ENCODE measurements around the gene PXK.
"Not testable (repeated sequence)": the region's sequence is repeated elsewhere in the genome, so short reads cannot be mapped to it uniquely, and the experiment has no call there.

Gene PXK

DNA sequence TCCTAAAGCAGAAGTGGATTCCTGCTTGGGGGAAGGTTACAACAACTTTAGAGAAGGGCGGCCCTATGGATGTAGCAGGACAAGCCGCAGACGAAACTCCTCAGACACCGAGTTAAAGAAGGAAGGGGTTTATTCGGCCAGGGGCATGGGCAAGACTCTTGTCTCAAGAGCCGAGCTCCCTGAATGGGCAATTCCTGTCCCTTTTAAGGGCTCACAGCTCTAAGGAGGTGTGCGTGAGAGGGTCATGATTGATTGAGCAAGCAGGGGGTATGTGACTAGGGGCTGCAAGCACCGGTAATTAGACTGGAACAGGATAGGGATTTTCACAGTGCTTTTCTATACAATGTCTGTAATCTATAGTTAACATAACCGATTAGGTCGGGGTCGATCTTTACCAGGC, 101.8 kb downstream of the PXK start:
- Histone ChIP-seq H3K27ac (ENCODE audit: low read depth, low read length) (peak overlapping the region; percentile 82), H3K9ac (ENCODE audit: low read length in 5 of 5) (peak overlapping the region in 2 of 5 donors; percentile 40 to 56), H3K4me1 (ENCODE audit: control insufficient read depth in 5 of 5, insufficient read depth in 5 of 5, low read length in 5 of 5) (peaks cover 4 to 40% (median 26%) of the 10 kb centered on the region in 5 donors), H3K4me3 (ENCODE audit: low read depth in 1 of 5, low read length in 5 of 5) (peak overlapping the region in 1 of 5 donors; percentile 99), H3K27me3 (ENCODE audit: control insufficient read depth in 5 of 5, insufficient read depth in 4 of 5, low read length in 5 of 5) (no peaks in the 10 kb centered on the region), H3K36me3 (ENCODE audit: control insufficient read depth in 5 of 5, insufficient read depth in 5 of 5, low read length in 5 of 5) (peaks cover 13 to 24% (median 22%) of the 10 kb centered on the region in 5 donors), H3K9me3 (ENCODE audit: control insufficient read depth in 5 of 5, low read length in 5 of 5) (no peaks in the 10 kb centered on the region)

DNA sequence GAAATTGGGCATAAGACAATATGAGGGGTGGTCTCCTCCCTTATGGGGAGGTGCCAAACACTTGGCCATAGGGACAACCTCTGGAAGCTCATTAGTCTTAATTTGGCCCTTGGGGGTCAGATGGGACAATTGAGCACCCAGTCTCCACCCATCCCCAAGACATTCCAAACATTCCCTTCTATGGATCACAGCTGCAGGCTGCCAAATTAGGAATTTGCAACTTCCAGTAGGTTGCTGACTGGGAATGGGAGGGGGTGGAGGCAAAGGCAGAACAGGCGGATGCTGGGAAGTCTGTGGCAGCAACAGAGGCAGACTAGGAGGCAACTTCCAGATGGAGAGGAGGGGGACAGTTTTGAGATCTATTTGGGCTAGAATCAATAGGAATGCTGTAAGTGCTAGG, 102.3 kb downstream of the PXK start:
- H3K27ac ChIP-seq (ENCODE audit: low read depth, low read length), result peak overlapping the region; percentile 82
- H3K9ac ChIP-seq (ENCODE audit: low read length in 5 of 5), result peak overlapping the region in 2 of 5 donors; percentile 8 to 20
- no peaks in the 10 kb centered on the region for H3K27me3 ChIP-seq (ENCODE audit: control insufficient read depth in 5 of 5, insufficient read depth in 4 of 5, low read length in 5 of 5)
- no peaks in the 10 kb centered on the region for H3K9me3 ChIP-seq (ENCODE audit: control insufficient read depth in 5 of 5, low read length in 5 of 5)
- no peak overlapping the region for H3K4me3 ChIP-seq (ENCODE audit: low read depth in 1 of 5, low read length in 5 of 5)
- H3K36me3 ChIP-seq (ENCODE audit: control insufficient read depth in 5 of 5, insufficient read depth in 5 of 5, low read length in 5 of 5), result peaks cover 8 to 19% (median 18%) of the 10 kb centered on the region in 5 donors
- H3K4me1 ChIP-seq (ENCODE audit: control insufficient read depth in 5 of 5, insufficient read depth in 5 of 5, low read length in 5 of 5), result peaks cover 4 to 40% (median 26%) of the 10 kb centered on the region in 5 donors

DNA sequence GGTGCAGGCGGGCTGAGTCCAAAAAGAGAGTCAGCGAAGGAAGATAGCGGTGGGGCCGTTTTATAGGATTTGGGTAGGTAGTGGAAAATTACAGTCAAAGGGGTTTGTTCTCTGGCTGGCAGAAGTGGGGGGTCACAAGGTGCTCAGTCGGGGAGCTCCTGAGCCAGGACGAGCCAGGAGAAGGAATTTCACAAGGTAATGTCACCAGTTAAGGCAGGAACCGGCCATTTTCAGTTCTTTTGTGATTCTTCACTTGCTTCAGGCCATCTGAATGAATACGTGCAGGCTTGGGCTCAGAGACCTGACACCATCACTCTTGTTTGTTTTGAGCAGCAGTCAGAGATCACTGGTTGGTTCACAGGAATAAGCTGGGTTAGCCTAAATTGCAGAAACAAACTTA, 104.6 kb downstream of the PXK start:
- H3K36me3 ChIP-seq (ENCODE audit: control insufficient read depth in 5 of 5, insufficient read depth in 5 of 5, low read length in 5 of 5); H3K27ac ChIP-seq (ENCODE audit: low read depth, low read length); H3K9me3 ChIP-seq (ENCODE audit: control insufficient read depth in 5 of 5, low read length in 5 of 5); H3K9ac ChIP-seq (ENCODE audit: low read length in 5 of 5); H3K27me3 ChIP-seq (ENCODE audit: control insufficient read depth in 5 of 5, insufficient read depth in 4 of 5, low read length in 5 of 5); H3K4me3 ChIP-seq (ENCODE audit: low read depth in 1 of 5, low read length in 5 of 5): not testable (repeated sequence)
- H3K4me1 ChIP-seq (ENCODE audit: control insufficient read depth in 5 of 5, insufficient read depth in 5 of 5, low read length in 5 of 5), result peaks cover 4 to 35% (median 26%) of the 10 kb centered on the region in 5 donors

DNA sequence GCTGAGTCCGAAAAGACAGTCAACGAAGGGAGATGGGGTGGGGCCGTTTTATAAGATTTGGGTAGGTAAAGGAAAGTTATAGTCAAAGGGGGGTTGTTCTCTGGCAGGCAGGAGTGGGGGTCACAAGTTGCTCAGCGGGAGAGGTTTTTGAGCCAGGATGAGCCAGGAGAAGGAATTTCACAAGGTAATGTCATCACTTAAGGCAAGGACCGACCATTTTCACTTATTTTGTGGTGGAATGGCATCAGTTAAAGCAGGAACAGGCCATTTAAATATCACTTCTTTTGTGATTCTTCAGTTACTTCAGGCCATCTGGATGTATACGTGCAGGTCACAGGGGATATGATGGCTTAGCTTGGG, 108.3 kb downstream of the PXK start:
- H3K27ac ChIP-seq (ENCODE audit: low read depth, low read length); H3K4me3 ChIP-seq (ENCODE audit: low read depth in 1 of 5, low read length in 5 of 5); H3K27me3 ChIP-seq (ENCODE audit: control insufficient read depth in 5 of 5, insufficient read depth in 4 of 5, low read length in 5 of 5); H3K9me3 ChIP-seq (ENCODE audit: control insufficient read depth in 5 of 5, low read length in 5 of 5); H3K9ac ChIP-seq (ENCODE audit: low read length in 5 of 5); H3K36me3 ChIP-seq (ENCODE audit: control insufficient read depth in 5 of 5, insufficient read depth in 5 of 5, low read length in 5 of 5); H3K4me1 ChIP-seq (ENCODE audit: control insufficient read depth in 5 of 5, insufficient read depth in 5 of 5, low read length in 5 of 5): not testable (repeated sequence)

DNA sequence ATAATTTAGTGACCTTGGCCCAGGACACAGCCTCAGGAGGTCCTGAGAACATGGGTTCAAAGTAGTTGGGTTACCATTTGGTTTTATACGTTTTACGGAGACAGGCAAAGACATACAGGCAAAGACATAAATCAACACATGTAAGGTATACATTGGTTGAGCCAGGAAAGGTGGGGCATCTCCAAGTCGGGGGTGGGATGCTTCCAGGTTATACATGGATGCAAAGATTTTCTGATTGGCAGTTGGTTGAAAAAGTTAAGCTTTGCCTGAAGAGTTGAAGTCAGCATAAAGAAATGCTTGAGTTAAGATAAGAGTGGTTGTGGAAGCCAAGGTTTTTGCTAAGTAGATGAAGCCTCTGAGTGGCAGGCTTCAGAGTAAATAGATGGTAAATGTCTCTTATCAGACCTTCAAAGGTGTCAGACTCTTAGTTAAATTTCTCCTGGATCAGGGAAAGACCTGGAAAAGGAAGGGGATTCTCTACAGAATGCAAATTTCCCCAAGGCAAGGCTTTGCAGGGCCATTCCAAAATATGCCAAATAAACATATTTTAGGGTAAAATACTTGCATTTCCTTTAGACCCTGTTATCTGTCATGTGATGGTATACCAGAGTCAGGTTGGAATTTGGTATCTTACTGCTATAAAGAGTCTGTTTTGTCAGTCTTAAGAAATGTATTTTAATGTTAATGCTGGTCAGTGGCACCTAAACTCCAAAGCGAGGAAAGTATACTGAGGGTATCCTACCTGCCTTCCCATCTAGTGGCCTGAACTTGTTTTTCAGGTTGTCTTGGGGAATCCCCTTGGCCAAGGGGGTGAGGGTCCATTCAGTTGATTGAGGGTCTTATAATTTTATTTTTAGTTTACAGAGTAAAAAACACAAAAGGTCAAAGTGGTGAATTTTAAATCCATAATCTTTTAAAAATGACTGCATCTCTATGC, 109.1 kb downstream of the PXK start:
- no peaks in the 10 kb centered on the region for H3K9me3 ChIP-seq (ENCODE audit: control insufficient read depth in 5 of 5, low read length in 5 of 5)
- no peaks in the 10 kb centered on the region for H3K36me3 ChIP-seq (ENCODE audit: control insufficient read depth in 5 of 5, insufficient read depth in 5 of 5, low read length in 5 of 5)
- H3K4me1 ChIP-seq (ENCODE audit: control insufficient read depth in 5 of 5, insufficient read depth in 5 of 5, low read length in 5 of 5), result no peaks in the 10 kb centered on the region
- H3K4me3 ChIP-seq (ENCODE audit: low read depth in 1 of 5, low read length in 5 of 5), result no peak overlapping the region
- H3K27ac ChIP-seq (ENCODE audit: low read depth, low read length), result no peak overlapping the region
- no peak overlapping the region for H3K9ac ChIP-seq (ENCODE audit: low read length in 5 of 5)
- no peaks in the 10 kb centered on the region for H3K27me3 ChIP-seq (ENCODE audit: control insufficient read depth in 5 of 5, insufficient read depth in 4 of 5, low read length in 5 of 5)

DNA sequence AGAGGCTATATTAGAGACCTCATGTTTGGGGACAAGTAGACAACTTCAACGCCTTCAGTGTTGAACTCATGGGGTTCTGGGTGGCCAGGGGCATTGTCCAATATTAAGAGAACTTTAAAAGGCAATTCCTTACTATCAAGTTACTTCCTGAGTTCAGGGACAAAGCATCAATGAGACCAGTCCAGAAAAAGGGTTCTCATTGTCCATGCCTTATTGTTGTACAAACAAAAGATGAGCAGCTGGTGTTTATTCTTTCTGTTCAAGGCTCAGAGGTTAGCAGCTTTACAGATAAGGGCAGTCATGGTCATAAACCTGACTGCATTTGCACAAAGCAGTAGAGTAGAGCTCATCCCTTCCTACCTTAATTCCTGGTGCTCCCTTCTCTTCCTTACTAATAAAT, 119.5 kb downstream of the PXK start:
- Histone ChIP-seq H3K9me3 (ENCODE audit: control insufficient read depth in 5 of 5, low read length in 5 of 5) (peaks cover 0 to 21% (median 16%) of the 10 kb centered on the region in 5 donors), H3K27me3 (ENCODE audit: control insufficient read depth in 5 of 5, insufficient read depth in 4 of 5, low read length in 5 of 5) (no peaks in the 10 kb centered on the region), H3K27ac (ENCODE audit: low read depth, low read length) (no peak overlapping the region), H3K36me3 (ENCODE audit: control insufficient read depth in 5 of 5, insufficient read depth in 5 of 5, low read length in 5 of 5) (no peaks in the 10 kb centered on the region), H3K4me3 (ENCODE audit: low read depth in 1 of 5, low read length in 5 of 5) (no peak overlapping the region), H3K9ac (ENCODE audit: low read length in 5 of 5) (no peak overlapping the region), H3K4me1 (ENCODE audit: control insufficient read depth in 5 of 5, insufficient read depth in 5 of 5, low read length in 5 of 5) (no peaks in the 10 kb centered on the region)

DNA sequence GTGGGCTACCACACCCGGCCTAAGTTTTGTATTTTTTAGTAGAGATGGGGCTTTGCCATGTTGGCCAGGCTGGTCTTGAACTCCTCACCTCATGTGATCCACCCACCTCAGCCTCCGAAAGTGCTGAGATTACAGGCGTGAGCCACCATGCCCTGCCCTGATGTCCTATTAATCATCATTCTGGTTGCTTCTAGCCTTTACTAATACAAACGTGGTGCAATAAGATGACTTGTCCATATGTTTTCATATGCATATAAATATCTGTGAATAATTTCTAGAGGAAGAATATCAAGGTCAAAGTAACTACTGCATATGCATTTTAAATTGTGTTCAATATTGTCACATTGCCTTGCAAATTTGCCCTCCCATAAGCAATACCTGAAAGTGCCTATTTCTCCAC, 126.5 kb downstream of the PXK start:
- peaks cover 0 to 12% (median 10%) of the 10 kb centered on the region in 5 donors for H3K9me3 ChIP-seq (ENCODE audit: control insufficient read depth in 5 of 5, low read length in 5 of 5)
- no peaks in the 10 kb centered on the region for H3K27me3 ChIP-seq (ENCODE audit: control insufficient read depth in 5 of 5, insufficient read depth in 4 of 5, low read length in 5 of 5)
- H3K36me3 ChIP-seq (ENCODE audit: control insufficient read depth in 5 of 5, insufficient read depth in 5 of 5, low read length in 5 of 5), result no peaks in the 10 kb centered on the region
- no peak overlapping the region for H3K27ac ChIP-seq (ENCODE audit: low read depth, low read length)
- H3K9ac ChIP-seq (ENCODE audit: low read length in 5 of 5), result no peak overlapping the region
- no peak overlapping the region for H3K4me3 ChIP-seq (ENCODE audit: low read depth in 1 of 5, low read length in 5 of 5)
- peaks cover 0 to 14% (median 12%) of the 10 kb centered on the region in 5 donors for H3K4me1 ChIP-seq (ENCODE audit: control insufficient read depth in 5 of 5, insufficient read depth in 5 of 5, low read length in 5 of 5)

DNA sequence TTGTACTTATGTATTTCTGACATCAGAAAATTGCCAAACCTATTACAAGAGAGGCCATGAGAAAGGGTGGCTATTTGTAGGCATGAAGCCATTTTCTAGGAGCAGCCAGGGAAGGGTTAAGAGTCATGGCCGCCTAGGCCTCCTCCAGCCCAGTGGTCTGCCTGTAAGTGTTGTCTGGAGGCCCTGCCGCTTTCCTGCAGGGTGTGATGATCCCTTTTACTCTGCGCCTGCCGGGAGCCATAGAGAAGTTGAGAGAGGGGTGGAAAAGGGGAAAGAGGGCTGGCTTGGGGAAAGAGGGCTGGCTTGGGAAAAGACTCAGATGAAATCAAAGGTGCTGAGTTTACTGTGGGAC, 130.1 kb downstream of the PXK start:
- peaks cover 0 to 14% (median 12%) of the 10 kb centered on the region in 5 donors for H3K4me1 ChIP-seq (ENCODE audit: control insufficient read depth in 5 of 5, insufficient read depth in 5 of 5, low read length in 5 of 5)
- H3K27me3 ChIP-seq (ENCODE audit: control insufficient read depth in 5 of 5, insufficient read depth in 4 of 5, low read length in 5 of 5), result no peaks in the 10 kb centered on the region
- H3K9me3 ChIP-seq (ENCODE audit: control insufficient read depth in 5 of 5, low read length in 5 of 5), result no peaks in the 10 kb centered on the region
- no peak overlapping the region for H3K9ac ChIP-seq (ENCODE audit: low read length in 5 of 5)
- H3K4me3 ChIP-seq (ENCODE audit: low read depth in 1 of 5, low read length in 5 of 5), result no peak overlapping the region
- H3K36me3 ChIP-seq (ENCODE audit: control insufficient read depth in 5 of 5, insufficient read depth in 5 of 5, low read length in 5 of 5), result no peaks in the 10 kb centered on the region
- no peak overlapping the region for H3K27ac ChIP-seq (ENCODE audit: low read depth, low read length)

DNA sequence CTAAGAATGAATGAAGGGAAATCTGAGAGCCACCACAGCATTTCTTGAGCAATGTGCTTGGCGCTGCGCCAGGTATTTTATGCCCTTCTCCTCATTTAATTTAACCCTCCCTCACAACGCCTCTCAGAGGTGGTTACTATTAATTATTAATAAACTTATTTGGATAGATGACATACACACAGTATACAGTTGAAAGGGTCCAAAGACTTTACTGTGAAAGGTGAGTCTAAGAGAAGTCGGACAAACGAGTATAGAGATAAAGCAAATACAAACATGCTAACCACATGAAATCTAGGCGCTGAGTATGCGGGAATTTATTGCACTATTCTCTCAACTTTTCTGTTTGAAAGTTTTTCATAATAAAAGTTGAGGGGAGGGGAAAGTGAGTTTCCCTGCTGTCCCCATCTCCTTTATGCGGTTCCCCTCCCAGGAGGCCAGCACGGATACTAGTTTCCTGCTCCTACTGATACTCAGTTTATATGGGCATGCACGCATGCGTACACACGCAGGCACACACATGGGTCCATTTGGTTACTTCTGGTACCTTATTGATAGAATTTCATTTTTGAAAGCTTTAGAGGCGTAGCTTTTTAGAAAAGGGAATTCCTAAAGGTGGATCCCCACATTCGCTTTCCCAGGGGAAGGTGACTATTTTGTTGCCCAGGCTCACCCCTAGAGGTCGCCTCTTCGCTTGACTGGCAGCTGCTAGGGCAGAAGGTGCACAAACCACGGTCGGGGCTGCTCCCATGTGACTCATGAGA, 130.7 kb downstream of the PXK start:
- Histone ChIP-seq H3K4me1 (ENCODE audit: control insufficient read depth in 5 of 5, insufficient read depth in 5 of 5, low read length in 5 of 5) (peaks cover 0 to 14% (median 12%) of the 10 kb centered on the region in 5 donors), H3K36me3 (ENCODE audit: control insufficient read depth in 5 of 5, insufficient read depth in 5 of 5, low read length in 5 of 5) (no peaks in the 10 kb centered on the region), H3K4me3 (ENCODE audit: low read depth in 1 of 5, low read length in 5 of 5) (peak overlapping the region; percentile 34 to 65 (median 58)), H3K9ac (ENCODE audit: low read length in 5 of 5) (peak overlapping the region in 2 of 5 donors; percentile 3 to 41), H3K9me3 (ENCODE audit: control insufficient read depth in 5 of 5, low read length in 5 of 5) (no peaks in the 10 kb centered on the region), H3K27ac (ENCODE audit: low read depth, low read length) (no peak overlapping the region), H3K27me3 (ENCODE audit: control insufficient read depth in 5 of 5, insufficient read depth in 4 of 5, low read length in 5 of 5) (no peaks in the 10 kb centered on the region)

DNA sequence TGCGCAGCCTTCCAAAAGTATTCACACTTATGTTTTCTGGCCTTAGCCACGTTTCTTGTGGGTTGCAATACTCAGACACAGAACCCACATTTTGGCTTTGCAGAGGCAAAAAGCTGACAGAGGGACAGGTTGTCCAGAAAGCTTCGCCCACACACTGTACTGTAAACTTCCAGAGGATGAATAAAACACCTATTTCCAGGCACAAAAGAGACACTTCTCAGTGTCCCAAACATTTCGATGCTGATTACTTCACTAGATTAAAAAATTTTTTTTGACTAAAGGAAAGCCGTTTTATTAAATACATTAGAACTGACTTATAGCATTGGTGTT, 131.2 kb downstream of the PXK start:
- H3K9me3 ChIP-seq (ENCODE audit: control insufficient read depth in 5 of 5, low read length in 5 of 5), result no peaks in the 10 kb centered on the region
- H3K4me1 ChIP-seq (ENCODE audit: control insufficient read depth in 5 of 5, insufficient read depth in 5 of 5, low read length in 5 of 5), result peaks cover 0 to 14% (median 12%) of the 10 kb centered on the region in 5 donors
- H3K36me3 ChIP-seq (ENCODE audit: control insufficient read depth in 5 of 5, insufficient read depth in 5 of 5, low read length in 5 of 5), result no peaks in the 10 kb centered on the region
- no peak overlapping the region for H3K9ac ChIP-seq (ENCODE audit: low read length in 5 of 5)
- peak overlapping the region in 3 of 5 donors; percentile 34 to 64 (median 58) for H3K4me3 ChIP-seq (ENCODE audit: low read depth in 1 of 5, low read length in 5 of 5)
- no peaks in the 10 kb centered on the region for H3K27me3 ChIP-seq (ENCODE audit: control insufficient read depth in 5 of 5, insufficient read depth in 4 of 5, low read length in 5 of 5)
- H3K27ac ChIP-seq (ENCODE audit: low read depth, low read length), result no peak overlapping the region
